GM12873 (cell line): Measurements from ENCODE around the gene VENTX.

Experiments used
- TF ChIP-seq, protein P1 (sequence below): IDR thresholded peaks from 2 replicates; pipeline ENCODE4 v1.5.1; 2012; ENCODE audit warnings: low read depth, mild to moderate bottlenecking, moderate library complexity, low read length, control low read depth; ENCODE audit not compliant: insufficient read depth; ENCODE audit errors: missing control alignments

VENTX gene

DNA sequence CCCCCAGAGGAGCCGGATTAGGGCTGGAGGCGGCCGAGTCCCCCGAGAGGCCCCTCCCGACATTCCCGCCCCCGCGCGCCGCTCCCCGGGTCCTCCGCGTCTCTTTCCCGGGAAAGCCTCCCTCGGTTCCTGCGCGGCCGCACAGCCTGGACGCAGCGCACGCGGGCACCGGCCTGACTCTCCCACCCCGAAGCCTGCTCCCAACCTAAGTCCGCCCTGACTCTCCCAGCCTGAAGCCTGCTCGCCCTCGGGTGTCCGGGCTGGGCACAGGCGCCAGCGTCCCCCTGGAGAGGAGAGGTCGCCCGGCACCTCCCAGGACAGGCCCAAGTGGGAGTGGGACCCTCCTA, 441 bp upstream of the VENTX start:
- TF ChIP-seq, protein P1, sequence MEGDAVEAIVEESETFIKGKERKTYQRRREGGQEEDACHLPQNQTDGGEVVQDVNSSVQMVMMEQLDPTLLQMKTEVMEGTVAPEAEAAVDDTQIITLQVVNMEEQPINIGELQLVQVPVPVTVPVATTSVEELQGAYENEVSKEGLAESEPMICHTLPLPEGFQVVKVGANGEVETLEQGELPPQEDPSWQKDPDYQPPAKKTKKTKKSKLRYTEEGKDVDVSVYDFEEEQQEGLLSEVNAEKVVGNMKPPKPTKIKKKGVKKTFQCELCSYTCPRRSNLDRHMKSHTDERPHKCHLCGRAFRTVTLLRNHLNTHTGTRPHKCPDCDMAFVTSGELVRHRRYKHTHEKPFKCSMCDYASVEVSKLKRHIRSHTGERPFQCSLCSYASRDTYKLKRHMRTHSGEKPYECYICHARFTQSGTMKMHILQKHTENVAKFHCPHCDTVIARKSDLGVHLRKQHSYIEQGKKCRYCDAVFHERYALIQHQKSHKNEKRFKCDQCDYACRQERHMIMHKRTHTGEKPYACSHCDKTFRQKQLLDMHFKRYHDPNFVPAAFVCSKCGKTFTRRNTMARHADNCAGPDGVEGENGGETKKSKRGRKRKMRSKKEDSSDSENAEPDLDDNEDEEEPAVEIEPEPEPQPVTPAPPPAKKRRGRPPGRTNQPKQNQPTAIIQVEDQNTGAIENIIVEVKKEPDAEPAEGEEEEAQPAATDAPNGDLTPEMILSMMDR: no peak

DNA sequence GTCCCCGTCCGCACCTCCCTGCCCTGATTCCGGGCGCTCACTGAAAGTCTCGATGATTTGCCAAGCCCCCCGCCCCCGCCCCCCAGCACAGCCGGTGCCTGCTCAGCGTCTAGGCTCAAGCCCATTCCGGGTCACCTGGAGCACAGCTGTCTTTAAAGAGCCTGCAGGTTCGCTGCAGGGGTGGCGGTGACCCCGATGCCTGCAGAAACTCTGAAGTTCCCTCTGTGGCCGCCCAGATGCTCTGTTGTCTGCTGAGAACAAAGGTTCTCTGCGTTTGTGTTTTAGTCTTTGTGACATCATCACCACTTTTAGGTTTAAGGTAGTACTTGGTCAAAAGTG, 780 bp downstream of the VENTX start:
- TF ChIP-seq, protein P1: no peak

DNA sequence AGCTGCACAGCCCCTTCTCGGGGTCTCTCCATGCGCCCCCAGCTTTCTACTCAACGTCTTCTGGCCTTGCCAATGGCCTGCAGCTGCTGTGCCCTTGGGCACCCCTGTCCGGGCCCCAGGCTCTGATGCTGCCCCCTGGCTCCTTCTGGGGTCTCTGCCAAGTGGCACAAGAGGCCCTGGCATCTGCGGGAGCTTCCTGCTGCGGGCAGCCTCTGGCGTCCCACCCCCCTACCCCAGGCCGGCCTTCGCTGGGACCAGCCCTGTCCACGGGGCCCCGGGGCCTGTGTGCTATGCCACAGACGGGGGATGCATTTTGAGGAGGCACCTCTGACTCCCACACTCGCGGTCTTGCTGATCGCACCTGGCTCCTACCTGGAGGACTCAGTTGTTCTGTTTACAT, 2.3 kb downstream of the VENTX start:
- TF ChIP-seq, protein P1: no peak

DNA sequence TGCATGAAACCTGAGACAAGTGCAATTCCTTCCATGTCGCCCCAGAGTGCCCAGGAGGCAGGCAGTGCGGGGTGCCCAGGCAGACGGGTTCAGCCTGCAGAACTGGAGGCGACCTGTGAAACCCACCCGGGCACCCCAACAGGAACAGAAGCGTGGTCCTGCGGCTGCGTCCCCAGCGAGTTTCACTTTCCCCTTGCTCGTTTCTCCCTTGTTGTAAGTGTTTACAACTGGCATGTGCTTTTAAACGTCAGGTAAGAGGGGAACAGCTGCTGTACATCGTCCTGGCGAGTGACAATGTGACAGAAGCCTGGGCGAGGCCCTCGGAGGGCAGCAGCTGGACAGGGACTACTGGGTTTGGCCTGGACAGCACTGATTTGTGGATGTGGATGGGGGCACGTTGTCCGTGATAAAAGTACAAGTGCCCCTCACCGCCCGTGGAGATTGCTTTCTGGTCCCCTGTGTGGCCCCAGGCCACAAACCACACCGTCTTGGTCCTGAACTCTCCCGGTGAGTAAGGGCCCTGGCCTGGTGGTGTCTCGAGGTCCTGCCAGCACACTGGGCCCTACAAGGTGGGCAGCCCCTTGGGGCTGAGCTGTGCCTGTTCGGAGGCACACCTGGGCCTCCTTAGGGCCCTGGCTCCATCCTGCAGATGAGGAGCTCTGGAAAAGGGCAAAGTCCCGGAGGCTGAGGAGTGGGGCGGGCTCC, 4.0 kb downstream of the VENTX start:
- TF ChIP-seq, protein P1: no peak

DNA sequence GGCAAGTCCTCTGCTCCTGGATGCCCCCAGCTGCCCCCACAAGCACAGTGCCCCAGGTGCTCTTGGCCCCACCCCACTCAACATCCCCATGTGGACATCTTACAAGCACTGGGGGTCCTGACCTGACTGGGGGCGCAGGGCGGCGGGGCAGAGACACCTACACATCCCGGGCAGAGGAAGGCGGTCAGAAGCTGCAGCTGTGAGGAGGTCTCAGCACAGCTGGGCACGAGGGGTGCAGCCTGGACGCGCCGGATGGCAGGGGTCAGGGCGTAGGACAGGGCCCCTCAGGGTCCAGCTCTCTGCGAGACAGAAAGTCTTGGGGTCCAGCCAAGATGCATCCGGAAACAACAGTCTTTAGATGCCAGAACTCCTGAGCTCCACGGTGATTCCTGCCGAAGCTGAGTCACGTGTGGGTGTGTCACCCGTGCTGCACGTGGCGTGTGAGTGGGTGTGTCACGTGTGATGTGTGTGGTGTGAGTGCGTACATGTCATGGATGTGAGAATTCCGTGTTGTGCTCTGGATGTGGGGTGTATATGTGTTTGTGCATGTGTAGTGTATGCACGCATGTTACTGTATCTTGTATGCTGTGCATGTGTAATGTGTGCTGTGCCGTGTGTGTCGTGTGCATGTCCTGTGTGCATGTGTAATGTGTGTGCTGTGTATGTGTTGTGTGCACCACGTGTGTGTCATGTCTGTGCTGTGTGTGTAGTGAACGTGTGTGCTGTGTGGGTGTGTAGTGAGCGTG, 5.1 kb downstream of the VENTX start:
- TF ChIP-seq, protein P1: no peak

DNA sequence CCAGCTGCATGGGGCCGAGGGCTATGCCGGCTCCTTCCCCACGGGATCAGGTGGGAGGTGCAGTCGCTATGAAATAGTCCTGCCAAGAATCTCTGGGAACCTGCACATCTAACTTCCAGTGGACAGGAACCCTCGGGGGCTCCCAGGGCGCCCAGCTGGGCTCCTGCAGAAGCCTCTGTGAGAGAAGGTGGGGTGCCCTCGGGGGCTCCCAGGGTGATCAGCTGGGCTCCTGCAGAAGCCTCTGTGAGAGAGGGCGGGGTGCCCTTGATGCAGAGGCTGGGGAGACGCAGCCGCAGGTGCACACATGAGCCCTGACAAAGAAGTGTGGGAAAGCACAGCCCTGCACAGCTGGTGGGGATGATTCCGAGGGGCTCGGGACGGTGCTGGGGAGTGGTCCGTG, 5.9 kb downstream of the VENTX start:
- TF ChIP-seq, protein P1: no peak

DNA sequence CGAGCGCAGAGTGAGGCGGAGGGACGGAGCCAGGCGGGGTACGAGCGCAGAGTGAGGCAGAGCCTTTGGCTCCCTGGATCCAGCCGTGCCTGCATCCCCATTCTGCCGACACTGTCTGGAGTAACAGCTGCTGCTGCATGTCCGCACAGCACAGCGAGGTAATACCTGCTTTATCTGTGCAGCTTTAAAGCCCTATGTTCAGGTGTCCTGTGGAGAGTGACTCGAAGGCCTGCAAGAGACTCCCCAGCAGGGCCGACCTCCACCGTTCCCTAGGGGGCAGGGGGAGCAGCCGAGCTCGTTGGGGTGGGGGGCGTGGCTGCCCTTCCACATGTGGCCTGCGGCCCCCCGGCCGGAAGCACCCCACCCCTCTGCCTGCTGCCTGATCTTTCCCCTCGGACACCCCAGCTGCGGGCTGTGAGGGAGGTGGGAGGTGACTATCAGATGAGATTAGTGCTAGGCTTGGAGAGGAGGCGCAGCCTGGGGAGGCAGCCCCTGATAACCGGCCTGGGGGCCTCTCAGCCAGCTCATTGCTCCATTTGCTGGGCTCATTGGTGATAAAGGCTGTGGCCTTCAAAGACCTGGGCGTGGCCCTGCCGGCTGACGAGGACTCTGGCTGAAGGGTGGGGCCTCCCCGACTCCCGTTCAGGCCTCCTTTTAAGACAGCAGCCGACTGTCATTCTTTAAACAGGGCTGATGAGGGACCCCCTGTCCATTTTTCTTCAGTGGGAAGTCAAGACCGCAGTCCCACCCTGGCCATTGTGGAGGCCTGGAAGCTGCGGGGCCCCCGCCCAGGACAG, 8.0 kb downstream of the VENTX start:
- TF ChIP-seq, protein P1: no peak
